NT2/D1 (cell line): ENCODE measurements around the gene CLNS1A.

Source experiments
- SUZ12 ChIP-seq: IDR thresholded peaks from 2 replicates; pipeline ENCODE4 v1.6.1; 2011; ENCODE audit not compliant: insufficient read length, insufficient read depth; ENCODE audit errors: extremely low read depth
- YY1 ChIP-seq: IDR thresholded peaks from 2 replicates; pipeline ENCODE4 v1.6.1; 2011; ENCODE audit not compliant: insufficient read length, insufficient read depth
- ZNF274 ChIP-seq: IDR thresholded peaks from 2 replicates; pipeline ENCODE4 v1.6.1; 2011; ENCODE audit warnings: mild to moderate bottlenecking, low read depth, low read length

GRCh38 chr11:77589521-77590193 is 47.9 kb downstream of the CLNS1A start, which contains the start of gene AQP11:
- TF ChIP-seq SUZ12: no peak
- no peak for TF ChIP-seq YY1
- no peak for TF ChIP-seq ZNF274
